HEK293 (cell line): ENCODE data around the gene GIGYF1.

ENCODE experiments used
- CTCF ChIA-PET: fragments of 350-600 bp; formaldehyde crosslinking; extraction: SDS; loops from one replicate; lab custom pipeline; 2021; ENCODE audit warnings: antibody characterized with exemption; lab: Yijun Ruan, JAX
- POLR2A ChIA-PET: fragments of 300-600 bp; formaldehyde crosslinking; extraction: SDS; loops from one replicate; lab custom pipeline; 2020; ENCODE audit warnings: antibody characterized with exemption, inconsistent platforms; lab: Yijun Ruan, JAX
- H3K27ac ChIP-seq: fragments of 200-500 bp; sonication (Bioruptor generic); 2 replicates; pipeline ENCODE4 v1.5.1; 2014; ENCODE audit warnings: low read depth, low read length, control low read depth, inconsistent platforms; ENCODE audit errors: extremely low read depth
- H3K36me3 ChIP-seq, 2 experiments: fragments of 200-500 bp in 1 of 2; sonication (Bioruptor generic) in 1 of 2; 1 replicate in 1 of 2; 2 replicates in 1 of 2; pipeline ENCODE4 v1.5.1; 2014 to 2017; ENCODE audit warnings: inconsistent platforms in 2 of 2, low read length in 2 of 2; ENCODE audit not compliant: control insufficient read depth in 2 of 2, insufficient read depth in 1 of 2
- H3K4me1 ChIP-seq: fragments of 200-500 bp; sonication (Bioruptor generic); 2 replicates; pipeline ENCODE4 v1.5.1; 2014; ENCODE audit warnings: mild to moderate bottlenecking, low read length, inconsistent platforms; ENCODE audit not compliant: control insufficient read depth, insufficient read depth
- H3K4me3 ChIP-seq: 2 replicates; pipeline ENCODE4 v1.5.1; 2011; ENCODE audit warnings: low read depth, mild to moderate bottlenecking, control low read depth, low read length, moderate library complexity
- H3K9me3 ChIP-seq: fragments of 200-500 bp; sonication (Bioruptor generic); 2 replicates; pipeline ENCODE4 v1.5.1; 2014; ENCODE audit warnings: low read depth, low read length, inconsistent platforms; ENCODE audit not compliant: control insufficient read depth, insufficient read depth
- CTCF ChIP-seq: fragments of 450-650 bp; formaldehyde crosslinking; IDR thresholded peaks from 2 replicates; pipeline ENCODE4 v1.5.1; 2016; ENCODE audit warnings: missing biosample characterization, missing genetic modification characterization
- HIC1 ChIP-seq: fragments of 450-650 bp; formaldehyde crosslinking; IDR thresholded peaks from 2 replicates; pipeline ENCODE4 v1.5.1; 2016; ENCODE audit warnings: missing biosample characterization, missing genetic modification characterization
- MYNN ChIP-seq: fragments of 450-650 bp; formaldehyde crosslinking; IDR thresholded peaks from 2 replicates; pipeline ENCODE4 v1.5.1; 2016; ENCODE audit warnings: missing biosample characterization, missing genetic modification characterization, borderline replicate concordance
- MZF1 ChIP-seq: fragments of 450-650 bp; formaldehyde crosslinking; IDR thresholded peaks from 2 replicates; pipeline ENCODE4 v1.5.1; 2017; ENCODE audit warnings: missing biosample characterization, missing genetic modification characterization, borderline replicate concordance
- RBAK ChIP-seq: fragments of 450-650 bp; formaldehyde crosslinking; IDR thresholded peaks from 2 replicates; pipeline ENCODE4 v1.5.1; 2016; ENCODE audit warnings: missing biosample characterization, missing genetic modification characterization
- ZBTB26 ChIP-seq: fragments of 450-650 bp; formaldehyde crosslinking; optimal IDR thresholded peaks from 2 replicates; pipeline ENCODE3; 2016; ENCODE audit warnings: missing biosample characterization, mild to moderate bottlenecking, missing genetic modification characterization
- ZEB2 ChIP-seq: fragments of 450-650 bp; formaldehyde crosslinking; IDR thresholded peaks from 2 replicates; pipeline ENCODE4 v1.5.1; 2016; ENCODE audit warnings: missing biosample characterization, missing genetic modification characterization
- ZFP69B ChIP-seq: fragments of 450-650 bp; formaldehyde crosslinking; IDR thresholded peaks from 2 replicates; pipeline ENCODE4 v1.5.1; 2016; ENCODE audit warnings: missing biosample characterization, missing genetic modification characterization
- ZNF148 ChIP-seq: fragments of 450-650 bp; formaldehyde crosslinking; IDR thresholded peaks from 2 replicates; pipeline ENCODE4 v1.5.0; 2017; ENCODE audit warnings: missing biosample characterization, missing genetic modification characterization, borderline replicate concordance
- ZNF292 ChIP-seq: fragments of 450-650 bp; formaldehyde crosslinking; IDR thresholded peaks from 2 replicates; pipeline ENCODE4 v1.5.1; 2016; ENCODE audit warnings: low read depth, missing biosample characterization, missing genetic modification characterization, borderline replicate concordance
- ZNF335 ChIP-seq: fragments of 450-650 bp; formaldehyde crosslinking; conservative IDR thresholded peaks from 2 replicates; pipeline ENCODE4 v1.5.1; 2016; ENCODE audit warnings: missing biosample characterization, missing genetic modification characterization
- ZNF354C ChIP-seq: fragments of 450-650 bp; formaldehyde crosslinking; IDR thresholded peaks from 2 replicates; pipeline ENCODE4 v1.5.1; 2016; ENCODE audit warnings: missing biosample characterization, missing genetic modification characterization, low read depth, borderline replicate concordance
- ZNF394 ChIP-seq: fragments of 450-650 bp; formaldehyde crosslinking; IDR thresholded peaks from 2 replicates; pipeline ENCODE4 v1.5.1; 2016; ENCODE audit warnings: missing biosample characterization, missing genetic modification characterization, mild to moderate bottlenecking, moderate library complexity, borderline replicate concordance
- ZNF529 ChIP-seq: fragments of 450-650 bp; formaldehyde crosslinking; IDR thresholded peaks from 2 replicates; pipeline ENCODE4 v1.5.1; 2017; ENCODE audit warnings: missing genetic modification characterization, missing biosample characterization; ENCODE audit not compliant: insufficient replicate concordance
- ZNF561 ChIP-seq: fragments of 450-650 bp; IDR thresholded peaks from 2 replicates; pipeline ENCODE4 v1.5.1; 2018; ENCODE audit warnings: missing biosample characterization, missing genetic modification characterization, borderline replicate concordance
- ZNF571 ChIP-seq: fragments of 450-650 bp; formaldehyde crosslinking; IDR thresholded peaks from 2 replicates; pipeline ENCODE4 v1.5.0; 2017; ENCODE audit warnings: missing biosample characterization, missing genetic modification characterization
- ZNF639 ChIP-seq: fragments of 450-650 bp; formaldehyde crosslinking; IDR thresholded peaks from 2 replicates; pipeline ENCODE4 v1.5.1; 2016; ENCODE audit warnings: missing biosample characterization, missing genetic modification characterization

The GIGYF1 gene

GRCh38 chr7:100720671-100721504, 26.8 kb upstream of the GIGYF1 start:
- ChIA-PET CTCF (interaction anchor here (0.6 to 10.1 kb wide), 3 partner anchors 9 to 14 kb away, joined by 3 to 100 read pairs (median 12); partner anchors contain the start of genes POP7 and ZAN), POLR2A (interaction anchor here (1.2 kb wide), 1 partner anchor 15 kb away, joined by 5 read pairs; the partner anchor contains the start of gene POP7)
- Histone ChIP-seq H3K27ac (no peak overlapping the region), H3K36me3 (no peaks in the 10 kb centered on the region), H3K9me3 (no peaks in the 10 kb centered on the region)
- TF ChIP-seq ZBTB26 (tag by site-specific recombination), result no peak
- TF ChIP-seq ZNF354C (tag by site-specific recombination), result no peak
- TF ChIP-seq ZEB2 (tag by site-specific recombination), result no peak
- no peak for TF ChIP-seq ZNF571 (tag by site-specific recombination)
- no peak for TF ChIP-seq ZNF335
- no peak for TF ChIP-seq ZNF639 (tag by site-specific recombination)
- no peak for TF ChIP-seq ZFP69B (tag by site-specific recombination)
- no peak for TF ChIP-seq MZF1 (tag by site-specific recombination)
- no peak for TF ChIP-seq ZNF148 (tag by site-specific recombination)
- no peak for TF ChIP-seq ZNF529
- TF ChIP-seq HIC1 (tag by site-specific recombination), result no peak
- TF ChIP-seq MYNN, result no peak
- no peak for TF ChIP-seq RBAK (tag by site-specific recombination)
- TF ChIP-seq ZNF292 (tag by site-specific recombination), result no peak
- no peak for TF ChIP-seq ZNF561 (tag by site-specific recombination)
- TF ChIP-seq ZNF394 (tag by site-specific recombination), result no peak
- no peak for TF ChIP-seq CTCF (tag by site-specific recombination)
- TF ChIP-seq, all 188 proteins: peak for 0
- Histone ChIP-seq H3K4me3 (no peak overlapping the region), H3K4me1 (no peaks in the 10 kb centered on the region)
